GM21367 (cell line): Measurements from ENCODE around the gene RDH16.
"Not testable (repeated sequence)": the region's sequence is repeated elsewhere in the genome, so short reads cannot be mapped to it uniquely, and the experiment has no call there.

Experiments used
- ATAC-seq: cut with Tn5 transposase; IDR thresholded peaks from one replicate; pipeline ENCODE4 v1.9.1; 2021; ENCODE audit not compliant: unreplicated experiment

RDH16 gene

GRCh38 chr12:56927281-56927680 is 30.1 kb downstream of the RDH16 start:
- no peak for ATAC-seq

GRCh38 chr12:56922031-56922430 is 35.4 kb downstream of the RDH16 start:
- ATAC-seq: no peak

- no peak for ATAC-seq
These were observed 36.1 kb downstream of the RDH16 start for GRCh38 chr12:56921346-56921745.

- not testable (repeated sequence) for ATAC-seq
These were observed 39.3 kb downstream of the RDH16 start for GRCh38 chr12:56918139-56918538.

- ATAC-seq: no peak
These were observed 40.4 kb downstream of the RDH16 start for GRCh38 chr12:56916996-56917333.

GRCh38 chr12:56916296-56916995 is 41.0 kb downstream of the RDH16 start:
- ATAC-seq: no peak

- no peak for ATAC-seq
These were observed 42.7 kb downstream of the RDH16 start for GRCh38 chr12:56914724-56915123.

GRCh38 chr12:56914256-56914655 is 43.2 kb downstream of the RDH16 start:
- ATAC-seq: no peak

- ATAC-seq: not testable (repeated sequence)
These were observed 48.0 kb downstream of the RDH16 start for GRCh38 chr12:56909403-56909802.

- no peak for ATAC-seq
These were observed 49.3 kb downstream of the RDH16 start for GRCh38 chr12:56908136-56908535.

GRCh38 chr12:56905852-56906251 is 51.6 kb downstream of the RDH16 start:
- no peak for ATAC-seq

GRCh38 chr12:56903374-56903773 is 54.0 kb downstream of the RDH16 start:
- no peak for ATAC-seq
